PC-3 (cell line): ENCODE measurements around the gene ATXN7L3. TPM values are rescaled to one million over a fixed set of nuclear protein-coding genes. Genes with fewer than 3 reads are reported as not detected.
"Not testable (repeated sequence)": the region's sequence is repeated elsewhere in the genome, so short reads cannot be mapped to it uniquely, and the experiment has no call there.

Experiments
- ATAC-seq: fragments of 200-7000 bp; cut with Tn5 transposase; 2 replicates; pipeline ENCODE4 v1.9.1; 2020; ENCODE audit warnings: mild to moderate bottlenecking, moderate library complexity
- BruUV-seq: library from RNA; stranded (reverse); fragments of 400-500 nt; replicated peaks from 2 replicates; lab custom pipeline; 2021; lab: Mats Ljungman, UMichigan
- CTCF ChIA-PET: fragments of 300-600 bp; sonication (Branson Sonifier 250); formaldehyde crosslinking; loops from one replicate; lab custom pipeline; 2022; ENCODE audit warnings: antibody characterized with exemption; lab: Charles Lee
- POLR2A ChIA-PET: fragments of 300-600 bp; sonication (Branson Sonifier 250); formaldehyde crosslinking; loops from one replicate; lab custom pipeline; 2022; ENCODE audit warnings: antibody characterized with exemption; ENCODE audit not compliant: unreplicated experiment; lab: Charles Lee
- DNase-seq: peaks from one replicate; pipeline ENCODE4 v3.0.0-alpha.2; 2015
- H2AFZ ChIP-seq: fragments of 300-600 bp; sonication (generic); 2 replicates; pipeline ENCODE4 v1.6.0; 2016; ENCODE audit warnings: antibody characterized with exemption, low read length
- H3F3A ChIP-seq: fragments of 300-600 bp; sonication (generic); one replicate; pipeline ENCODE4 v1.6.0; 2017; ENCODE audit warnings: antibody characterized with exemption, low read length, control low read depth, mild to moderate bottlenecking; ENCODE audit not compliant: unreplicated experiment
- H3K27ac ChIP-seq: fragments of 300-600 bp; sonication (generic); 2 replicates; pipeline ENCODE4 v1.5.1; 2016; ENCODE audit warnings: mild to moderate bottlenecking, low read length
- H3K27me3 ChIP-seq: fragments of 300-600 bp; sonication (generic); 2 replicates; pipeline ENCODE4 v1.6.1; 2016; ENCODE audit warnings: low read length, mixed read lengths
- H3K36me3 ChIP-seq: fragments of 300-600 bp; sonication (generic); 2 replicates; pipeline ENCODE4 v1.6.1; 2016; ENCODE audit warnings: low read depth, mixed run types, low read length, mixed read lengths
- H3K4me1 ChIP-seq: fragments of 300-600 bp; sonication (generic); 2 replicates; pipeline ENCODE4 v1.5.1; 2016; ENCODE audit warnings: low read length; ENCODE audit not compliant: insufficient read depth
- H3K4me2 ChIP-seq: fragments of 300-600 bp; sonication (generic); 2 replicates; pipeline ENCODE4 v1.6.0; 2016; ENCODE audit warnings: low read length
- H3K4me3 ChIP-seq: fragments of 300-600 bp; sonication (generic); 2 replicates; pipeline ENCODE4 v1.5.1; 2016; ENCODE audit warnings: mild to moderate bottlenecking, low read length, mixed read lengths
- H3K79me2 ChIP-seq: fragments of 300-600 bp; sonication (generic); 2 replicates; pipeline ENCODE4 v1.6.1; 2017; ENCODE audit warnings: low read length, mixed read lengths
- H3K9ac ChIP-seq: fragments of 300-600 bp; sonication (generic); 2 replicates; pipeline ENCODE4 v1.6.0; 2016; ENCODE audit warnings: mild to moderate bottlenecking, low read length
- H3K9me2 ChIP-seq: fragments of 300-600 bp; sonication (generic); replicated peaks from 2 replicates; pipeline ENCODE4 v1.6.1; 2016; ENCODE audit warnings: mixed run types, low read length, mixed read lengths
- H3K9me3 ChIP-seq: fragments of 300-600 bp; sonication (generic); 2 replicates; pipeline ENCODE4 v1.6.1; 2016; ENCODE audit warnings: low read length, mixed read lengths
- H4K20me1 ChIP-seq: fragments of 300-600 bp; sonication (generic); 2 replicates; pipeline ENCODE4 v1.6.1; 2016; ENCODE audit warnings: low read length, mixed read lengths
- CTCF ChIP-seq: fragments of 300-600 bp; sonication (generic); conservative IDR thresholded peaks from 2 replicates; pipeline ENCODE4 v1.5.1; 2017; ENCODE audit warnings: antibody characterized with exemption, low read depth, mild to moderate bottlenecking, low read length
- EZH2 ChIP-seq: fragments of 300-600 bp; sonication (generic); IDR thresholded peaks from one replicate; pipeline ENCODE4 v1.6.1; 2017; ENCODE audit warnings: antibody characterized with exemption, mild to moderate bottlenecking, low read length; ENCODE audit not compliant: unreplicated experiment
- EZH2phosphoT487 ChIP-seq: fragments of 300-600 bp; sonication (generic); IDR thresholded peaks from 2 replicates; pipeline ENCODE4 v1.6.1; 2018; ENCODE audit warnings: mild to moderate bottlenecking, antibody characterized with exemption, low read length, borderline replicate concordance
- intact Hi-C: fragments of 100-400 bp; cut with micrococcal nuclease; formaldehyde crosslinking; loops from 2 replicates; pipeline ENCODE4 v1.9.0; 2023
- total RNA-seq: library from RNA; depleted of rRNA; stranded (reverse); fragments of >200 nt; gene quantifications from 2 replicates; pipeline ENCODE4 v1.2.3, GENCODE V29; 2014

ATXN7L3 gene
- total RNA-seq, 1 experiment from 2014 or later = 73.9 TPM

- TF ChIP-seq CTCF = no peak
- TF ChIP-seq EZH2phosphoT487 = no peak
- TF ChIP-seq EZH2 = no peak
- no peaks in the 10 kb centered on the region for H4K20me1 ChIP-seq
- H3K27ac ChIP-seq = no peak overlapping the region
- H3K36me3 ChIP-seq = no peaks in the 10 kb centered on the region
- H2AFZ ChIP-seq = no peak overlapping the region
- no peaks in the 10 kb centered on the region for H3K79me2 ChIP-seq
- DNase-seq = no peak
- intact Hi-C loops = no loop called here
- no peaks in the 10 kb centered on the region for H3K9me2 ChIP-seq
- no peaks in the 10 kb centered on the region for H3F3A ChIP-seq
- H3K4me1 ChIP-seq = no peaks in the 10 kb centered on the region
- H3K4me3 ChIP-seq = no peak overlapping the region
- no peak for ATAC-seq
- POLR2A ChIA-PET = no interaction called here
- BruUV-seq = no TSS peak
- H3K9ac ChIP-seq = no peak overlapping the region
- CTCF ChIA-PET = no interaction called here
- H3K9me3 ChIP-seq = no peaks in the 10 kb centered on the region
- H3K4me2 ChIP-seq = no peak overlapping the region
- H3K27me3 ChIP-seq = no peaks in the 10 kb centered on the region
Observed at GRCh38 chr17:44247440-44247841, 47.8 kb upstream of the ATXN7L3 start.

GRCh38 chr17:44241106-44241624, 41.5 kb upstream of the ATXN7L3 start:
- POLR2A ChIA-PET = no interaction called here
- Histone ChIP-seq H3K27me3 (no peaks in the 10 kb centered on the region), H3K4me2 (no peak overlapping the region), H3K4me1 (peaks cover 3% of the 10 kb centered on the region; the same call in 1 of the 2 replicates), H4K20me1 (no peaks in the 10 kb centered on the region), H3F3A (no peaks in the 10 kb centered on the region), H2AFZ (no peak overlapping the region), H3K4me3 (no peak overlapping the region), H3K27ac (no peak overlapping the region), H3K9me2 (no peaks in the 10 kb centered on the region), H3K36me3 (no peaks in the 10 kb centered on the region), H3K9ac (no peak overlapping the region), H3K9me3 (no peaks in the 10 kb centered on the region), H3K79me2 (no peaks in the 10 kb centered on the region)
- intact Hi-C loops = no loop called here
- CTCF ChIA-PET = interaction anchor here (0.7 kb wide), 1 partner anchor 30 kb away, joined by 4 read pairs; no protein-coding TSS in a partner anchor
- TF ChIP-seq EZH2 = no peak
- TF ChIP-seq CTCF = no peak
- TF ChIP-seq EZH2phosphoT487 = no peak
- BruUV-seq = no TSS peak
- no peak for ATAC-seq
- no peak for DNase-seq

GRCh38 chr17:44237886-44238285, 38.2 kb upstream of the ATXN7L3 start:
- DNase-seq, H3K4me3 ChIP-seq, H3K9me3 ChIP-seq, H3K27me3 ChIP-seq, POLR2A ChIA-PET, BruUV-seq, H4K20me1 ChIP-seq, H3K79me2 ChIP-seq, CTCF ChIA-PET, H3F3A ChIP-seq, H3K27ac ChIP-seq, H3K9ac ChIP-seq, ATAC-seq, intact Hi-C loops, H2AFZ ChIP-seq, H3K4me2 ChIP-seq, H3K9me2 ChIP-seq, H3K36me3 ChIP-seq: not testable (repeated sequence)
- peaks cover 30% of the 10 kb centered on the region for H3K4me1 ChIP-seq
